ENCODE data around the gene CLDN6. TPM values are rescaled to one million over a fixed set of nuclear protein-coding genes. Genes with fewer than 3 reads are reported as not detected.

CLDN6 gene
- total RNA-seq, 1 experiment from 2014 or later, result not detected

DNA sequence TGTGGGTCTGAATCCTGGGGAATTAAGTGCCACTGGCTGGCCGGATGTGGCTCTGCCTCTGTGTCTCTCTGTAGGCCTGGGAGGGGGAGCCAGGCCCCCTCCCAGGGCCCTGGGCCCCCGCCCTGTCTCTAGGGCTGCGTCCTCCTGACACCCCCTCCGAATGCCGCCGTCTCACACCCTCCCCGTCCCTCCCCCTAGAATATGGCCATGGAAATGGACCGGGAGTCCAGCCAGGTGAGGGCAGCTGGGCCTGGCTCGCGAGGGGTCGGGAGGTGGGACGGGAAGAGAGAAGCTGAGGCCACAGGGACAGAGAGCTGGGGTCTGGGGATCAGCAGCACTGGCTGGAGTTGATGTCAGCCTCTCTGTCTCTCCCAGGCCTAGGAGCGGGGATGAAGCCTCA lies 21.7 kb downstream of the CLDN6 start:
- H2AFZ ChIP-seq (ENCODE audit: low read length), result no peak overlapping the region
- H3K9me3 ChIP-seq (ENCODE audit: low read length), result no peaks in the 10 kb centered on the region
- no peaks in the 10 kb centered on the region for H3K27me3 ChIP-seq (ENCODE audit: low read length)
- no peak for DNase-seq
- H3K36me3 ChIP-seq (ENCODE audit: insufficient read depth, low read length), result no peaks in the 10 kb centered on the region
- H3K4me1 ChIP-seq (ENCODE audit: low read length), result no peaks in the 10 kb centered on the region
- H3K4me3 ChIP-seq (ENCODE audit: low read length), result no peak overlapping the region
- no peaks in the 10 kb centered on the region for H3K9me2 ChIP-seq (replicated peaks; ENCODE audit: insufficient read depth, low read length)
- no peak overlapping the region for H3K27ac ChIP-seq (ENCODE audit: low read length)
- no peak overlapping the region for H3K4me2 ChIP-seq (ENCODE audit: low read depth, low read length, poor library complexity, severe bottlenecking)
- no peak overlapping the region for H3K9ac ChIP-seq (ENCODE audit: low read length)
- H3K79me2 ChIP-seq (ENCODE audit: low read length), result no peaks in the 10 kb centered on the region
- H4K20me1 ChIP-seq (ENCODE audit: insufficient read depth, low read depth, low read length), result no peaks in the 10 kb centered on the region

DNA sequence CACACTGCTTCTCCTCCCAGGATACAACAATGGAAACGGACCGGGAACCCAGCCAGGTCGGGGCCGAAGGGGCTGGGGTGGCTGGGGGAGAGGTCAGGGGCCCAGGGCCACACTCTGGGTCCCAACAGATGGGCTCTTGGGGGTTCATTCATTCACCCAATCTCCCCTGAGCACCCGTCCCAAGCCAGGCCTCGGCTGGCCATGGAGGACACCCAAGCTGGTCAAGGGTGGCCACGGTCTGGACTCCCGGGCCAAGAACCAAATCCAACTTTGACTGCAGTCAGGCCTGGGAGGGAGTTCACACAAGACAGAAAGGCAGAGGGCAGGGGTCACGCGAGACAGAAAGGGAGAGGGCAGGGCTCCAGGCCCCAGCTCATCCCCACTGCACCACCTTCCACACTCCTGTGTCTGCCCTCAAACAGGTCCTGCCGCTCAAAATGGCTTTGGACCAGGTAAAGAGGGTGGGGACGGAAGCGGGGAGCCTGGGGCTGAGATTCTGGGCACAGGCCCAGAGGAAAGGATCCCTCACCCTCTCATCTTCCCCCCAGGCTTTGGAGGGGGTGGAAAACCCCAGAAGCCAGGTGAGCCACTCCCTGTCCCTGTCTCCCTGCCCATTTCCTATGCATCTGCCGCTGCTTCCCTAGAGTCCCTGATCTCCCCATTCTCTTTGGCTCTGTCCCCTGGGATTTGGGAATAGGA lies 25.5 kb downstream of the CLDN6 start:
- DNase-seq, result no peak
- Histone ChIP-seq H2AFZ (ENCODE audit: low read length) (no peak overlapping the region), H3K9me2 (replicated peaks; ENCODE audit: insufficient read depth, low read length) (no peaks in the 10 kb centered on the region), H4K20me1 (ENCODE audit: insufficient read depth, low read depth, low read length) (no peaks in the 10 kb centered on the region), H3K4me2 (ENCODE audit: low read depth, low read length, poor library complexity, severe bottlenecking) (no peak overlapping the region), H3K4me1 (ENCODE audit: low read length) (no peaks in the 10 kb centered on the region), H3K9ac (ENCODE audit: low read length) (no peak overlapping the region), H3K27me3 (ENCODE audit: low read length) (no peaks in the 10 kb centered on the region), H3K36me3 (ENCODE audit: insufficient read depth, low read length) (no peaks in the 10 kb centered on the region), H3K79me2 (ENCODE audit: low read length) (no peaks in the 10 kb centered on the region), H3K27ac (ENCODE audit: low read length) (no peak overlapping the region), H3K9me3 (ENCODE audit: low read length) (no peaks in the 10 kb centered on the region), H3K4me3 (ENCODE audit: low read length) (no peak overlapping the region)

GRCh38 chr16:2991566-2992261 lies 26.3 kb downstream of the CLDN6 start:
- H3K4me1 ChIP-seq (ENCODE audit: low read length), result no peaks in the 10 kb centered on the region
- no peak overlapping the region for H3K27ac ChIP-seq (ENCODE audit: low read length)
- H3K9me3 ChIP-seq (ENCODE audit: low read length), result no peaks in the 10 kb centered on the region
- H3K4me3 ChIP-seq (ENCODE audit: low read length), result no peak overlapping the region
- no peaks in the 10 kb centered on the region for H3K9me2 ChIP-seq (replicated peaks; ENCODE audit: insufficient read depth, low read length)
- H4K20me1 ChIP-seq (ENCODE audit: insufficient read depth, low read depth, low read length), result no peaks in the 10 kb centered on the region
- no peaks in the 10 kb centered on the region for H3K27me3 ChIP-seq (ENCODE audit: low read length)
- H3K9ac ChIP-seq (ENCODE audit: low read length), result no peak overlapping the region
- no peak for DNase-seq
- H3K4me2 ChIP-seq (ENCODE audit: low read depth, low read length, poor library complexity, severe bottlenecking), result no peak overlapping the region
- H2AFZ ChIP-seq (ENCODE audit: low read length), result no peak overlapping the region
- H3K79me2 ChIP-seq (ENCODE audit: low read length), result no peaks in the 10 kb centered on the region
- H3K36me3 ChIP-seq (ENCODE audit: insufficient read depth, low read length), result no peaks in the 10 kb centered on the region

DNA sequence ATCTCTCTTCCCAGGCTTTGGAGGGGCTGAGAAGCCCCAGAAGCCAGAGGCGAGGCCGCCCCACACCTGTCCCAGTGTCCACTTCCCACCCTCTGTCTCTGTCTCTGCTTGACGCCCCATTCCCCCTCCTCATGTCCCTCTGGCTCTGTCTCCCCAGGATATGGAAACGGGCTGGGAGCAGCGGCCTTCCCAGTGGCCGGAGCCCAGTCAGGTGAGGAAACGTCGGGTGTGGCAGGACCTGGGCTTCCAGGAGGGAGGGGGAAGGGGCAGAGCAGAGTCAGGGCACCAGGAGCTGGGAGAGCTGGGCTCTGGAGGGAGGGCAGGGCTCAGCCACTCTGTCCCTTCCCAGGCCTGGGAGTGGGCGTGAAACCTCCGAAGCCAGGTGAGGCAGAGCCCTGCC lies 27.1 kb downstream of the CLDN6 start:
- Histone ChIP-seq H3K27me3 (ENCODE audit: low read length) (no peaks in the 10 kb centered on the region), H3K79me2 (ENCODE audit: low read length) (no peaks in the 10 kb centered on the region), H3K9me2 (replicated peaks; ENCODE audit: insufficient read depth, low read length) (no peaks in the 10 kb centered on the region), H3K4me1 (ENCODE audit: low read length) (no peaks in the 10 kb centered on the region), H3K9me3 (ENCODE audit: low read length) (no peaks in the 10 kb centered on the region), H4K20me1 (ENCODE audit: insufficient read depth, low read depth, low read length) (no peaks in the 10 kb centered on the region), H2AFZ (ENCODE audit: low read length) (no peak overlapping the region), H3K36me3 (ENCODE audit: insufficient read depth, low read length) (no peaks in the 10 kb centered on the region), H3K9ac (ENCODE audit: low read length) (no peak overlapping the region), H3K4me2 (ENCODE audit: low read depth, low read length, poor library complexity, severe bottlenecking) (no peak overlapping the region), H3K4me3 (ENCODE audit: low read length) (no peak overlapping the region), H3K27ac (ENCODE audit: low read length) (no peak overlapping the region)
- no peak for DNase-seq

DNA sequence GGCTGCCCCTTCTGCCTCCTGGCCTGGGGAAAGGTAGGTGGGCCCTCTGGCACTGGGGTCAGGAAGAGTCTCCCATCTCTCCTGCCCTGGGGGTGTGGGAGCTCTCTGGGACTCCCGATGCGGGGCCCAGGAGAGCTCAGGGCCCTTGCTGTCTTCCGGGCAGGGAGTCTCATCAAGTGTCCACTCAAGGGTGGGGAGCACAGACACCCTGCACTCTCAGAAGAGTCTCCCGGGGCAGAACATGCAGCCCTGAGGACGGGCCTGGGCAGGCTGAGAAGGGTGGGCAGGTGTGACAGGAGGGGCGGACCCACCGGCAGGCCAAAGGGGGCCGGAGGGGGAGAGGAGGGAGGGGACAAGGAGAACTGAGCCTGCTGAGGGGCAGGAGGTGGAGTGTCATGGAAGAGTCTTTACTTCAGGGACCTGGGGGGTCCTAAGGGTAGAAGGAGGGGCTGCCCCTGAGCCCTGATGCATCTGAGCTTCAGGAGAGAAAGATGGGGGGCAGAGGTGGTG lies 29.3 kb downstream of the CLDN6 start:
- H4K20me1 ChIP-seq (ENCODE audit: insufficient read depth, low read depth, low read length), result no peaks in the 10 kb centered on the region
- H2AFZ ChIP-seq (ENCODE audit: low read length), result no peak overlapping the region
- no peak overlapping the region for H3K27ac ChIP-seq (ENCODE audit: low read length)
- peaks cover 5% of the 10 kb centered on the region for H3K4me1 ChIP-seq (ENCODE audit: low read length)
- H3K9me3 ChIP-seq (ENCODE audit: low read length), result no peaks in the 10 kb centered on the region
- no peaks in the 10 kb centered on the region for H3K9me2 ChIP-seq (replicated peaks; ENCODE audit: insufficient read depth, low read length)
- no peaks in the 10 kb centered on the region for H3K79me2 ChIP-seq (ENCODE audit: low read length)
- H3K4me3 ChIP-seq (ENCODE audit: low read length), result no peak overlapping the region
- no peak for DNase-seq
- no peak overlapping the region for H3K9ac ChIP-seq (ENCODE audit: low read length)
- H3K4me2 ChIP-seq (ENCODE audit: low read depth, low read length, poor library complexity, severe bottlenecking), result no peak overlapping the region
- H3K36me3 ChIP-seq (ENCODE audit: insufficient read depth, low read length), result no peaks in the 10 kb centered on the region
- no peaks in the 10 kb centered on the region for H3K27me3 ChIP-seq (ENCODE audit: low read length)

DNA sequence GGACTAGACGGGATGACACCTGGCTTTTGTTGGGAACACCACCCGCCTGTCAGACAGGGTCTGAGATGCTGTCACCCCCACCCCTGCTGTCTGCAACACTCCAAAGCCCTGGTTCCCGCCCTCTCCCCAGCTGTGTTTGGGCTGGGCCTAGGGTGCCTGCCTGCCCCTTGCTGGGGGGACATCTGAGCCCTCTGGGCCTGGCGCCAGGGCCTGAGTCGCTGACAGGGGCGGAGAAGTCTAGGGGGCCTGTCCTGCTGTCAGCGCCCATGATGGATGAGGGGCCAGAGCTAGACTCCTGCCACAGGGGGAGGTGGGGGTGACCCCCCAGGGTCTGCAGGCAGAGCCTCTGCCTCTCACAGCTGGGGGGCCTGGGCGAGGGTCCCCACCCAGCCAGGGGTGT lies 30.1 kb downstream of the CLDN6 start:
- Histone ChIP-seq H3K36me3 (ENCODE audit: insufficient read depth, low read length) (no peaks in the 10 kb centered on the region), H2AFZ (ENCODE audit: low read length) (no peak overlapping the region), H3K9ac (ENCODE audit: low read length) (no peak overlapping the region)

GRCh38 chr16:2987286-2987685 lies 30.7 kb downstream of the CLDN6 start:
- H3K27me3 ChIP-seq (ENCODE audit: low read length), result no peaks in the 10 kb centered on the region
- H3K79me2 ChIP-seq (ENCODE audit: low read length), result no peaks in the 10 kb centered on the region
- H3K36me3 ChIP-seq (ENCODE audit: insufficient read depth, low read length), result no peaks in the 10 kb centered on the region
- no peaks in the 10 kb centered on the region for H3K9me3 ChIP-seq (ENCODE audit: low read length)
- H3K9me2 ChIP-seq (replicated peaks; ENCODE audit: insufficient read depth, low read length), result no peaks in the 10 kb centered on the region
- no peak overlapping the region for H3K27ac ChIP-seq (ENCODE audit: low read length)
- H2AFZ ChIP-seq (ENCODE audit: low read length), result no peak overlapping the region
- no peak overlapping the region for H3K4me3 ChIP-seq (ENCODE audit: low read length)
- H4K20me1 ChIP-seq (ENCODE audit: insufficient read depth, low read depth, low read length), result no peaks in the 10 kb centered on the region
- no peak for DNase-seq
- no peak overlapping the region for H3K9ac ChIP-seq (ENCODE audit: low read length)
- peaks cover 17% of the 10 kb centered on the region for H3K4me1 ChIP-seq (ENCODE audit: low read length)
- H3K4me2 ChIP-seq (ENCODE audit: low read depth, low read length, poor library complexity, severe bottlenecking), result no peak overlapping the region

More for the DNA sequence above, 30.1 kb downstream of the CLDN6 start:
- no peaks in the 10 kb centered on the region for H3K9me3 ChIP-seq (ENCODE audit: low read length)
- H4K20me1 ChIP-seq (ENCODE audit: insufficient read depth, low read depth, low read length), result no peaks in the 10 kb centered on the region
- no peak overlapping the region for H3K27ac ChIP-seq (ENCODE audit: low read length)
- peaks cover 12% of the 10 kb centered on the region for H3K4me1 ChIP-seq (ENCODE audit: low read length)
- no peak overlapping the region for H3K4me3 ChIP-seq (ENCODE audit: low read length)
- no peaks in the 10 kb centered on the region for H3K79me2 ChIP-seq (ENCODE audit: low read length)
- DNase-seq, result no peak
- no peaks in the 10 kb centered on the region for H3K27me3 ChIP-seq (ENCODE audit: low read length)
- H3K9me2 ChIP-seq (replicated peaks; ENCODE audit: insufficient read depth, low read length), result no peaks in the 10 kb centered on the region
- H3K4me2 ChIP-seq (ENCODE audit: low read depth, low read length, poor library complexity, severe bottlenecking), result no peak overlapping the region

- Histone ChIP-seq H3K27me3 (ENCODE audit: low read length) (no peaks in the 10 kb centered on the region), H3K4me2 (ENCODE audit: low read depth, low read length, poor library complexity, severe bottlenecking) (no peak overlapping the region), H4K20me1 (ENCODE audit: insufficient read depth, low read depth, low read length) (no peaks in the 10 kb centered on the region), H3K4me3 (ENCODE audit: low read length) (no peak overlapping the region), H3K36me3 (ENCODE audit: insufficient read depth, low read length) (no peaks in the 10 kb centered on the region), H3K4me1 (ENCODE audit: low read length) (peaks cover 18% of the 10 kb centered on the region), H3K9me2 (replicated peaks; ENCODE audit: insufficient read depth, low read length) (no peaks in the 10 kb centered on the region), H3K9me3 (ENCODE audit: low read length) (no peaks in the 10 kb centered on the region), H2AFZ (ENCODE audit: low read length) (no peak overlapping the region), H3K79me2 (ENCODE audit: low read length) (no peaks in the 10 kb centered on the region), H3K27ac (ENCODE audit: low read length) (no peak overlapping the region), H3K9ac (ENCODE audit: low read length) (no peak overlapping the region)
- no peak for DNase-seq
Observed at GRCh38 chr16:2986623-2987188, 31.3 kb downstream of the CLDN6 start.

All from Karpas-422 (cell line).